ENCODE data around the gene HOXA6. TPM values are rescaled to one million over a fixed set of nuclear protein-coding genes. Genes with fewer than 3 reads are reported as not detected.

HOXA6 gene
- total RNA-seq, 1 donor from 2014 or later: not detected

DNA sequence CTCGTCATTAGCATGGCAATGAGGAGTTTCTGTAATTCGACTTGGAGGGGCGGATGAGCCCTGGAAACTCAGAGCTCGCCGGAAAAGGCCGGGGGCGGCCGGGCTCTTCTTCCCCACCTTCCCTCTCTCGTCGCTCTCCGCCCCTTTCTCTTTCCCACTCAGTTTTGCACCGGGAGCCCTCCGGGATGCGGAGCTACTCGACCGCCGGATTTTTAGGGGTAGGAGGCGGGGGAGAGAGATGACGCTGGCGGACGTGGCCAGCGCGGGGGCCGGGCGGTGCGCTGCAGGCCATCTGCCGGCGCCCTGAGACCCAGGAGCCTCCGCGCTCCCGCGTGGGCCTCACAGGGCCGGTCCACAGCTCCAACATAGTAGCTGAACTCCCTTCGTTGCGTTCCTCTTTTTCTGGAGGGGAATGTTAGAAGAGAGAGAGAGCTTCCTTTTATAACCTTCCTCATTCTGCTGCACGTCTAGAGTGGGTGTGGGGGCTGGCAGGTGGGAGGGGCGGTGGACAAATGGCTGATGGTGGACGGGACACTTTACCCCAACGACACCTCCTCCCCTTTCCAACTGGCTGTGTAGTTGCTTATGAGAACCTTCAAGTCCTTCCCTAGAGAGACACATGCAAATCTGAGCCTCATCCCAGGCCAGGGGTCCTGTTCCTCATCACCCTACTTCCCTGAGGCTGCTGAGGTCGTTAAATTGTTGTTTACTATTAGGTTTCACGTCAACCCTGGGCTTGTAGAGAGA, 50.6 kb downstream of the HOXA6 start:
- Mint-ChIP-seq H3K27ac (no peak overlapping the region), H3K4me3 (peak overlapping the region; percentile 72), H3K36me3 (no peaks in the 10 kb centered on the region), H3K9me3 (peaks cover 12% of the 10 kb centered on the region), H3K4me1 (peaks cover 10% of the 10 kb centered on the region), H3K27me3 (ENCODE audit: insufficient read depth, low read depth) (peaks cover 95% of the 10 kb centered on the region)
- Histone ChIP-seq H3K79me2 (ENCODE audit: low read depth) (no peaks in the 10 kb centered on the region), H3F3A (ENCODE audit: low read depth) (peaks cover 27% of the 10 kb centered on the region), H3K27me3 (peaks cover 100% of the 10 kb centered on the region), H3K9ac (no peak overlapping the region), H3K36me3 (no peaks in the 10 kb centered on the region), H3K4me3 (peak overlapping the region; percentile 58), H3K9me3 (ENCODE audit: low read depth) (no peaks in the 10 kb centered on the region), H2AFZ (replicated peaks) (no peak overlapping the region), H3K4me1 (peaks cover 11% of the 10 kb centered on the region), H4K20me1 (ENCODE audit: low read depth) (peaks cover 100% of the 10 kb centered on the region), H3K27ac (no peak overlapping the region), H3K4me2 (peak overlapping the region; percentile 92)
- peak; percentile 31 for DNase-seq (ENCODE audit: low spot score)
- TF ChIP-seq, protein P1, sequence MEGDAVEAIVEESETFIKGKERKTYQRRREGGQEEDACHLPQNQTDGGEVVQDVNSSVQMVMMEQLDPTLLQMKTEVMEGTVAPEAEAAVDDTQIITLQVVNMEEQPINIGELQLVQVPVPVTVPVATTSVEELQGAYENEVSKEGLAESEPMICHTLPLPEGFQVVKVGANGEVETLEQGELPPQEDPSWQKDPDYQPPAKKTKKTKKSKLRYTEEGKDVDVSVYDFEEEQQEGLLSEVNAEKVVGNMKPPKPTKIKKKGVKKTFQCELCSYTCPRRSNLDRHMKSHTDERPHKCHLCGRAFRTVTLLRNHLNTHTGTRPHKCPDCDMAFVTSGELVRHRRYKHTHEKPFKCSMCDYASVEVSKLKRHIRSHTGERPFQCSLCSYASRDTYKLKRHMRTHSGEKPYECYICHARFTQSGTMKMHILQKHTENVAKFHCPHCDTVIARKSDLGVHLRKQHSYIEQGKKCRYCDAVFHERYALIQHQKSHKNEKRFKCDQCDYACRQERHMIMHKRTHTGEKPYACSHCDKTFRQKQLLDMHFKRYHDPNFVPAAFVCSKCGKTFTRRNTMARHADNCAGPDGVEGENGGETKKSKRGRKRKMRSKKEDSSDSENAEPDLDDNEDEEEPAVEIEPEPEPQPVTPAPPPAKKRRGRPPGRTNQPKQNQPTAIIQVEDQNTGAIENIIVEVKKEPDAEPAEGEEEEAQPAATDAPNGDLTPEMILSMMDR (IDR thresholded peaks at IDR 0.05): no peak
- peak; percentile 93 for TF ChIP-seq EZH2 (IDR thresholded peaks at IDR 0.05)
- TF ChIP-seq EZH2phosphoT487 (IDR thresholded peaks at IDR 0.05): peak; percentile 54

DNA sequence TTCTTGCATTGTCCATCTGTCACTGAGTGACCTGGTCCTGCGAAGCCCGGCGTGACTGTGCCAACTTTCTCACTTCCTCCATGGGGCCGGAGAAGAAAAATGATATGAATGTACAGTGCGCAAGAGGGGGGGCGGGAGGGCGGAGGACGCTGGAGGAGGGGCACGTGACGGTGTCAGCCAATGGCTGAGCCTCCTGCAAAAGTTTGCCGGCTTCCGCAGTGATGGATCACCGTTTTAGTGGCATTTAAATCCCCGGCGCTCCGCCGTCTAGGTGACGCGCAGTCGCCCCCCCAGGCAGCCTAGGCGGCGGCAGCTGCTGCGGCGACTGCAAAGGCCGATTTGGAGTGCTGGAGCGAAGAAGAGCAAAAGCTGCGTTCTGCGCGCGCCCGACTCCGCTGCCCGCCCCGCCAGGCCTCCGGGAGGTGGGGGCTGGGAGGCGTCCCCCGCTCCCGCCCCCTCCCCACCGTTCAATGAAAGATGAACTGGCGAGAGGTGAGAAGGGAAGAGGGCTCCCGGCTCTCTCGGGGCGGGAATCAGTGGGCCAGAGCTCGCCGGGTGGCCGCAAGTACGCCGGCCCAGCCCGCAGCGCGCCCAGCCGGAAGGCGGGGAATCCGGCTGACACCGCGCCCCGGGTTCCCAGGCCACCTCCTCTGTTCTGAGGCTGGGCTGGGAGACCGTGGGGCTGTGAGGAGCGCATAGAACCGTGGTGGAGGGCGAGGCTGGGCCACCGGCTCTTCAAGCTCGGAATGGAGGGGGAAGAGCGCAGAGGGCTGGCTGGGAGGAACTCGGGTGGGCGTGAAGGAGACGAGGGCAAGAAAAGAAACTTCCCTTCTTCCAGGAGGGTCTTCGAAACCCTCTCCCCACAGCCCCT, 51.4 kb downstream of the HOXA6 start, which contains the start of gene HOXA1:
HOXA1 (minus strand) TSS at position 104 of the 871 bp plus-strand sequence; CDS start at position 16, 88 bp downstream.
- Histone ChIP-seq H3K4me1 (peaks cover 11% of the 10 kb centered on the region), H3K9ac (no peak within 1 kb of the TSS)
- peak; percentile 86 for DNase-seq (ENCODE audit: low spot score)

More for the DNA sequence above, 51.4 kb downstream of the HOXA6 start, which contains the start of gene HOXA1:
- Histone ChIP-seq H3K4me3 (peak within 1 kb of the TSS; percentile 58), H3K4me2 (peak within 1 kb of the TSS; percentile 92), H3K9me3 (ENCODE audit: low read depth) (no peaks in the 10 kb centered on the region), H2AFZ (replicated peaks) (peak within 1 kb of the TSS; percentile 72), H3K27ac (no peak within 1 kb of the TSS), H3K79me2 (ENCODE audit: low read depth) (no peaks in the 10 kb centered on the region), H3K36me3 (no peaks in the 10 kb centered on the region), H3F3A (ENCODE audit: low read depth) (peaks cover 19% of the 10 kb centered on the region), H4K20me1 (ENCODE audit: low read depth) (peaks cover 94% of the 10 kb centered on the region), H3K27me3 (peaks cover 100% of the 10 kb centered on the region)
- no peak within 1 kb of the TSS for H3K27ac Mint-ChIP-seq
- TF ChIP-seq EZH2phosphoT487 (IDR thresholded peaks at IDR 0.05): peak; percentile 93
- TF ChIP-seq, protein P1 (IDR thresholded peaks at IDR 0.05): no peak
- peak; percentile 90 for TF ChIP-seq EZH2 (IDR thresholded peaks at IDR 0.05)
- H3K4me3 Mint-ChIP-seq: peak within 1 kb of the TSS; percentile 88
- H3K9me3 Mint-ChIP-seq: peaks cover 9% of the 10 kb centered on the region
- H3K36me3 Mint-ChIP-seq: no peaks in the 10 kb centered on the region
- peaks cover 95% of the 10 kb centered on the region for H3K27me3 Mint-ChIP-seq (ENCODE audit: insufficient read depth, low read depth)
- H3K4me1 Mint-ChIP-seq: peaks cover 10% of the 10 kb centered on the region

MicroRNAs within 50 kb of the gene (microRNA counts, 767-probe panel; counts per million panel counts)
- 460 counts per million, percentile 90 among the panel's probes with 10 or more counts for microRNA hsa-miR-196b-5p

Small RNA genes within 50 kb of the gene (microRNA-seq; reads per million reads assigned to microRNA genes)
- gene MIR196B: 5.3 reads per million, percentile 25 among the genes with 10 or more reads in this experiment

Small RNA genes within 50 kb of the gene (small RNA-seq; reads per million reads assigned to genes)
- not detected for gene AC004080.5
- gene RF01977: not detected
- not detected for gene RF02140
- not detected for gene RF02141

Other genes starting within 250 kb of the HOXA6 start
- gene HOXA1, start 51.8 kb downstream of the HOXA6 start, total RNA-seq (ENCODE audit: low replicate concordance): not detected in 2 replicates
- not detected in 2 replicates for gene HOXA2, start 45.1 kb downstream of the HOXA6 start, total RNA-seq (ENCODE audit: low replicate concordance)
- not detected in 2 replicates for gene HOXA4, start 17.0 kb downstream of the HOXA6 start, total RNA-seq (ENCODE audit: low replicate concordance)
- gene HOXA5, start 4.1 kb downstream of the HOXA6 start, total RNA-seq (ENCODE audit: low replicate concordance): not detected in 2 replicates
- gene HOXA3, start 4.8 kb upstream of the HOXA6 start, total RNA-seq (ENCODE audit: low replicate concordance): not detected in 2 replicates
- gene HOXA7, start 8.9 kb upstream of the HOXA6 start, total RNA-seq (ENCODE audit: low replicate concordance): not detected in 2 replicates
- gene HOXA9, start 17.8 kb upstream of the HOXA6 start, total RNA-seq (ENCODE audit: low replicate concordance): not detected in 2 replicates
- gene HOXA10, start 26.5 kb upstream of the HOXA6 start, total RNA-seq (ENCODE audit: low replicate concordance): not detected in 2 replicates
- not detected in 2 replicates for gene HOXA11, start 37.5 kb upstream of the HOXA6 start, total RNA-seq (ENCODE audit: low replicate concordance)
- gene HOXA13, start 52.3 kb upstream of the HOXA6 start, total RNA-seq (ENCODE audit: low replicate concordance): not detected in 2 replicates
- gene EVX1, start 95.0 kb upstream of the HOXA6 start, total RNA-seq (ENCODE audit: low replicate concordance): not detected in 2 replicates

All from neural progenitor cell (in vitro differentiated cells).